Thyroid gland (tissue), 4 donors: ENCODE data around the gene MATK.

ENCODE experiments used
- CTCF ChIP-seq, 6 experiments: fragments of 200-600 bp in 3 of 6; fragments of 450-650 bp in 3 of 6; sonication (generic) in 3 of 6; IDR thresholded peaks; one replicate each; pipeline ENCODE4 v1.5.1; 2016 to 2019; ENCODE audit warnings: antibody characterized with exemption in 6 of 6, mild to moderate bottlenecking in 2 of 6, inconsistent platforms in 1 of 6, moderate library complexity in 1 of 6
- POLR2A ChIP-seq, 2 donors: fragments of 450-650 bp; IDR thresholded peaks; one replicate each; pipeline ENCODE4 v1.6.1; 2017; ENCODE audit warnings: antibody characterized with exemption in 2 of 2, mild to moderate bottlenecking in 2 of 2, moderate library complexity in 1 of 2

DNA sequence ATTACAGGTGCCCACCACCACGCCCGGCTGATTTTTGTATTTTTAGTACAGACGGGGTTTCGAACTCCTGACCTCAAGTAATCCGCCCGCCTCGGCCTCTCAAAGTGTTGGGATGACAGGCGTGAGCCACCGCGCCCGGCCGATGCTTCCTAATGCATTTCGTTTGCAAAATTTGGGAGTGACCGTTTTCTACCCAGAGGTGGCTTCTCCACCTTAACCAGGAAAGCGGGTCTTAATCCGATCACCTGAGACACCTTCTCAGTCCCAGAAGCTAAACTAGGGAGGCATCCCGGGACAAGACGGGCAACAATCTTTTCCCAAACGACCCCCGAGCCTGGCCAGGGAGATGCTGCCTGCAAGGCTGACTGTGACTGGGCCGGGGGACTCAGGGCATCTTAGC, 14.8 kb upstream of the MATK start:
- TF ChIP-seq CTCF (IDR thresholded peaks at IDR 0.05) (no peak), POLR2A (IDR thresholded peaks at IDR 0.05) (no peak)
